IMR-90 (cell line): Measurements from ENCODE around the gene ACOT7. TPM values are rescaled to one million over a fixed set of nuclear protein-coding genes. Genes with fewer than 3 reads are reported as not detected.

Experiments used
- ATAC-seq: fragments of 200-7000 bp; cut with Tn5 transposase; 2 replicates; pipeline ENCODE4 v1.9.1; 2020; ENCODE audit warnings: low read depth, mild to moderate bottlenecking, moderate library complexity
- BruUV-seq: library from RNA; stranded (reverse); fragments of 400-500 nt; replicated peaks from 2 replicates; lab custom pipeline; 2021; lab: Mats Ljungman, UMichigan
- CTCF ChIA-PET: fragments of 300-600 bp; formaldehyde crosslinking; extraction: SDS; loops from one replicate; lab custom pipeline; 2021; ENCODE audit warnings: antibody characterized with exemption; lab: Yijun Ruan, JAX
- POLR2A ChIA-PET: fragments of 300-600 bp; sonication (Branson Sonifier 250); formaldehyde crosslinking; loops from one replicate; lab custom pipeline; 2022; ENCODE audit warnings: antibody characterized with exemption; ENCODE audit not compliant: unreplicated experiment; lab: Charles Lee
- DNase-seq: peaks from one replicate; pipeline ENCODE4 v3.0.0; 2013
- H2AFZ ChIP-seq: replicated peaks from 2 replicates; pipeline ENCODE3; 2013; ENCODE audit warnings: low read length, mild to moderate bottlenecking; ENCODE audit not compliant: poor library complexity
- H2AK5ac ChIP-seq: 2 replicates; pipeline ENCODE4 v1.6.1; 2013; ENCODE audit warnings: low read depth, low read length, inconsistent platforms
- H2AK9ac ChIP-seq: replicated peaks from 2 replicates; pipeline ENCODE3; 2013; ENCODE audit warnings: mild to moderate bottlenecking, low read depth, low read length, moderate library complexity; ENCODE audit not compliant: poor library complexity
- H2BK120ac ChIP-seq: 2 replicates; pipeline ENCODE4 v1.6.1; 2013; ENCODE audit warnings: low read depth, low read length, inconsistent platforms
- H2BK15ac ChIP-seq: 3 replicates; pipeline ENCODE4 v1.6.1; 2013; ENCODE audit warnings: low read depth, low read length, inconsistent platforms
- H2BK20ac ChIP-seq: 2 replicates; pipeline ENCODE4 v1.6.1; 2013; ENCODE audit warnings: low read depth, mild to moderate bottlenecking, inconsistent platforms, low read length, moderate library complexity
- H2BK5ac ChIP-seq: 2 replicates; pipeline ENCODE4 v1.6.1; 2013; ENCODE audit warnings: mild to moderate bottlenecking, low read depth, low read length, inconsistent platforms; ENCODE audit not compliant: poor library complexity, severe bottlenecking
- H3K14ac ChIP-seq: replicated peaks from 2 replicates; pipeline ENCODE4 v1.6.1; 2013; ENCODE audit warnings: low read depth, low read length, inconsistent platforms
- H3K18ac ChIP-seq: 2 replicates; pipeline ENCODE4 v1.6.1; 2013; ENCODE audit warnings: low read depth, low read length, control low read depth
- H3K23ac ChIP-seq: 2 replicates; pipeline ENCODE4 v1.6.1; 2013; ENCODE audit warnings: low read depth, low read length, inconsistent platforms
- H3K27ac ChIP-seq: 2 replicates; pipeline ENCODE4 v1.5.1; 2013; ENCODE audit warnings: mild to moderate bottlenecking, control low read depth, low read length; ENCODE audit not compliant: insufficient read depth
- H3K27me3 ChIP-seq: 2 replicates; pipeline ENCODE4 v1.6.1; 2013; ENCODE audit warnings: low read length; ENCODE audit not compliant: control insufficient read depth, insufficient read depth
- H3K36me3 ChIP-seq: 2 replicates; pipeline ENCODE4 v1.6.1; 2013; ENCODE audit warnings: low read length, mixed read lengths; ENCODE audit not compliant: control insufficient read depth, insufficient read depth
- H3K4ac ChIP-seq: 2 replicates; pipeline ENCODE4 v1.6.1; 2013; ENCODE audit warnings: low read depth, low read length, inconsistent platforms
- H3K4me1 ChIP-seq: 2 replicates; pipeline ENCODE4 v1.6.1; 2013; ENCODE audit warnings: low read length, mixed read lengths; ENCODE audit not compliant: control insufficient read depth, insufficient read depth
- H3K4me2 ChIP-seq: 2 replicates; pipeline ENCODE4 v1.6.1; 2013; ENCODE audit warnings: low read depth, mild to moderate bottlenecking, control low read depth, low read length, moderate library complexity
- H3K4me3 ChIP-seq: 2 replicates; pipeline ENCODE4 v1.5.1; 2013; ENCODE audit warnings: low read depth, mild to moderate bottlenecking, control low read depth, low read length, moderate library complexity; ENCODE audit not compliant: insufficient read depth
- H3K56ac ChIP-seq: 2 replicates; pipeline ENCODE4 v1.6.1; 2013; ENCODE audit warnings: low read length, inconsistent platforms; ENCODE audit not compliant: insufficient read depth; ENCODE audit errors: extremely low read depth
- H3K79me1 ChIP-seq, 2 experiments: 2 replicates each; pipeline ENCODE4 v1.6.1; 2013; ENCODE audit warnings: low read length in 2 of 2, inconsistent platforms in 1 of 2, low read depth in 1 of 2
- H3K9ac ChIP-seq: 2 replicates; pipeline ENCODE4 v1.6.1; 2013; ENCODE audit warnings: low read depth, low read length, control low read depth
- H3K9me1 ChIP-seq: 2 replicates; pipeline ENCODE4 v1.6.1; 2013; ENCODE audit warnings: low read length, inconsistent platforms; ENCODE audit not compliant: insufficient read depth
- H3K9me3 ChIP-seq: 2 replicates; pipeline ENCODE4 v1.6.1; 2013; ENCODE audit warnings: low read length; ENCODE audit not compliant: control insufficient read depth, insufficient read depth
- H4K20me1 ChIP-seq: 2 replicates; pipeline ENCODE4 v1.6.1; 2013; ENCODE audit warnings: low read length, inconsistent platforms; ENCODE audit not compliant: insufficient read depth
- H4K5ac ChIP-seq: 2 replicates; pipeline ENCODE4 v1.6.1; 2013; ENCODE audit warnings: mild to moderate bottlenecking, low read depth, low read length, control low read depth
- H4K8ac ChIP-seq, 2 experiments: 2 replicates each; pipeline ENCODE4 v1.6.1; 2013; ENCODE audit warnings: low read depth in 2 of 2, low read length in 2 of 2, control low read depth in 1 of 2, inconsistent platforms in 1 of 2
- H4K91ac ChIP-seq: 2 replicates; pipeline ENCODE4 v1.6.1; 2013; ENCODE audit warnings: low read depth, low read length, inconsistent platforms; ENCODE audit not compliant: insufficient read depth
- CHD1 ChIP-seq: IDR thresholded peaks from 2 replicates; pipeline ENCODE4 v1.6.1; 2012; ENCODE audit warnings: low read depth, low read length, improper control_type of control experiment
- MXI1 ChIP-seq: IDR thresholded peaks from 2 replicates; pipeline ENCODE4 v1.6.1; 2012; ENCODE audit warnings: low read depth, mild to moderate bottlenecking, low read length, moderate library complexity, borderline replicate concordance
- SMC3 ChIP-seq: fragments of 150-350 bp; IDR thresholded peaks from 2 replicates; pipeline ENCODE4 v1.6.1; 2016; ENCODE audit warnings: low read depth, mild to moderate bottlenecking, antibody characterized with exemption, low read length, moderate library complexity
- WGBS, 2 experiments: methylation state at CpG; one replicate each; pipeline versions ENCODE4 v1.1.5 to v1.1.7; 2013; ENCODE audit warnings: missing lambda C conversion rate in 2 of 2; ENCODE audit not compliant: insufficient read length in 1 of 2; ENCODE audit errors: extremely low coverage in 2 of 2; 5-methylcytosine and 5-hydroxymethylcytosine counted together
- dilution Hi-C: fragments of 300-500 bp; cut with HindIII; formaldehyde crosslinking; loops from one replicate; pipeline ENCODE4 v1.14.3; 2018; ENCODE audit warnings: low sequenced_read_pairs; ENCODE audit not compliant: unreplicated experiment
- in situ Hi-C: fragments of 300-500 bp; cut with MboI; formaldehyde crosslinking; loops from 3 replicates; pipeline ENCODE4 v1.14.3; 2019; ENCODE audit warnings: low sequenced_read_pairs, inconsistent platforms, mixed read lengths
- intact Hi-C: fragments of 100-400 bp; cut with micrococcal nuclease; formaldehyde crosslinking; loops from 2 replicates; pipeline ENCODE4 v1.10.0; 2022
- polyA plus RNA-seq, 3 experiments: library from polyadenylated mRNA; depleted of rRNA; stranded (reverse); fragments of >200 nt; gene quantifications; 2 replicates each; pipeline ENCODE4 v1.2.3, GENCODE V29; 2012; ENCODE audit warnings: low replicate concordance in 1 of 3
- total RNA-seq: library from RNA; depleted of rRNA; stranded (reverse); fragments of >200 nt; gene quantifications from 2 replicates; pipeline ENCODE4 v1.2.3, GENCODE V29; 2012
- TF ChIP-seq, protein P1 (sequence below): fragments of 150-350 bp; IDR thresholded peaks from 2 replicates; pipeline ENCODE4 v1.6.1; 2016; ENCODE audit warnings: low read depth, mild to moderate bottlenecking, low read length, moderate library complexity, borderline replicate concordance

ACOT7 gene
- total and polyA plus RNA-seq, 2 of the 4 experiments (the other 2 are of a cell fraction), result 51.6 to 242 TPM

DNA sequence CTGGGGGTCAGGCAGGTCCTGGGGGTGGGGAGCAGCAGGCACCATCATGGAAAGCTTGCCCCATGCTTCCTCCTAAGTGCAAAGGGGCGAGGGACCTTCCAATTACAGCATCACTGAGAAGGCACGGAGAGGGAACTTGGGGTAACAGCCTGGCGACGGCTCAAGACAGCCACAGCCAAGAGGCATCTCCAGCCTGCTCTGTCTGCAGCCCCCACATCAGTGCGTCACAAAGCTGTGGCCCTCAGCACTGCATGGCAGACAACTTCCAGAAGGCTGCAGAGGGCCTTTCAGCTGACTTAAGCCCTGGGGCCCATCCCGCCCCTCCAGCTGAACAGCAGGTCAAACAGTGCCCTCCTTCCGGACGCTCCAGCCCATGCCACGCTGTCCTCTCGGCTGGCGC lies 119.5 kb downstream of the ACOT7 start:
- peak overlapping the region; percentile 39; the same call in 1 of the 2 replicates for H2AK5ac ChIP-seq
- no peak overlapping the region for H2BK20ac ChIP-seq
- H3K4ac ChIP-seq, result no peak overlapping the region
- 90% methylated on average over 7 of the region's 11 CpGs; no CpG with 5 or more reads in 1 of the 2 experiments for WGBS, 2 experiments
- intact Hi-C loops, result no loop called here
- no peak overlapping the region for H2BK15ac ChIP-seq
- BruUV-seq, result no TSS peak
- H3K9me3 ChIP-seq, result no peaks in the 10 kb centered on the region
- no peak overlapping the region for H3K27ac ChIP-seq
- H3K9me1 ChIP-seq, result peaks cover 12% of the 10 kb centered on the region; the same call in 1 of the 2 replicates
- no peak overlapping the region for H2BK120ac ChIP-seq
- H4K91ac ChIP-seq, result no peak overlapping the region
- H4K5ac ChIP-seq, result no peak overlapping the region
- ChIA-PET CTCF (no interaction called here), POLR2A (no interaction called here)
- H4K20me1 ChIP-seq, result no peaks in the 10 kb centered on the region; the same call in 1 of the 2 replicates
- H3K4me1 ChIP-seq, result peaks cover 25% of the 10 kb centered on the region
- H3K23ac ChIP-seq, result no peak overlapping the region
- H3K18ac ChIP-seq, result no peak overlapping the region
- no peak overlapping the region for H2BK5ac ChIP-seq
- no peak for DNase-seq
- H3K27me3 ChIP-seq, result no peaks in the 10 kb centered on the region
- no peak overlapping the region for H3K56ac ChIP-seq
- TF ChIP-seq CHD1 (no peak), MXI1 (no peak), SMC3 (no peak)
- TF ChIP-seq, protein P1, sequence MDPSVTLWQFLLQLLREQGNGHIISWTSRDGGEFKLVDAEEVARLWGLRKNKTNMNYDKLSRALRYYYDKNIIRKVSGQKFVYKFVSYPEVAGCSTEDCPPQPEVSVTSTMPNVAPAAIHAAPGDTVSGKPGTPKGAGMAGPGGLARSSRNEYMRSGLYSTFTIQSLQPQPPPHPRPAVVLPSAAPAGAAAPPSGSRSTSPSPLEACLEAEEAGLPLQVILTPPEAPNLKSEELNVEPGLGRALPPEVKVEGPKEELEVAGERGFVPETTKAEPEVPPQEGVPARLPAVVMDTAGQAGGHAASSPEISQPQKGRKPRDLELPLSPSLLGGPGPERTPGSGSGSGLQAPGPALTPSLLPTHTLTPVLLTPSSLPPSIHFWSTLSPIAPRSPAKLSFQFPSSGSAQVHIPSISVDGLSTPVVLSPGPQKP, result no peak
- no peak for ATAC-seq
- no peak overlapping the region for H3K4me3 ChIP-seq
- H2AK9ac ChIP-seq, result peak overlapping the region; percentile 37
- no peaks in the 10 kb centered on the region for H3K36me3 ChIP-seq
- no peak overlapping the region for H2AFZ ChIP-seq
- no peak overlapping the region for H3K4me2 ChIP-seq
- no peak overlapping the region for H4K8ac ChIP-seq
- H3K9ac ChIP-seq, result no peak overlapping the region
- in situ Hi-C loops, result no loop called here
- H3K79me1 ChIP-seq, result peaks cover 0 to 29% of the 10 kb centered on the region in 2 experiments; a peak in 2 of 4 replicates
- H3K14ac ChIP-seq, result no peak overlapping the region
- dilution Hi-C loops, result no loop called here
